ENCODE data around the gene NACC1. TPM values are rescaled to one million over a fixed set of nuclear protein-coding genes. Genes with fewer than 3 reads are reported as not detected.

NACC1 gene
- total RNA-seq, 1 donor = 16.0 TPM

DNA sequence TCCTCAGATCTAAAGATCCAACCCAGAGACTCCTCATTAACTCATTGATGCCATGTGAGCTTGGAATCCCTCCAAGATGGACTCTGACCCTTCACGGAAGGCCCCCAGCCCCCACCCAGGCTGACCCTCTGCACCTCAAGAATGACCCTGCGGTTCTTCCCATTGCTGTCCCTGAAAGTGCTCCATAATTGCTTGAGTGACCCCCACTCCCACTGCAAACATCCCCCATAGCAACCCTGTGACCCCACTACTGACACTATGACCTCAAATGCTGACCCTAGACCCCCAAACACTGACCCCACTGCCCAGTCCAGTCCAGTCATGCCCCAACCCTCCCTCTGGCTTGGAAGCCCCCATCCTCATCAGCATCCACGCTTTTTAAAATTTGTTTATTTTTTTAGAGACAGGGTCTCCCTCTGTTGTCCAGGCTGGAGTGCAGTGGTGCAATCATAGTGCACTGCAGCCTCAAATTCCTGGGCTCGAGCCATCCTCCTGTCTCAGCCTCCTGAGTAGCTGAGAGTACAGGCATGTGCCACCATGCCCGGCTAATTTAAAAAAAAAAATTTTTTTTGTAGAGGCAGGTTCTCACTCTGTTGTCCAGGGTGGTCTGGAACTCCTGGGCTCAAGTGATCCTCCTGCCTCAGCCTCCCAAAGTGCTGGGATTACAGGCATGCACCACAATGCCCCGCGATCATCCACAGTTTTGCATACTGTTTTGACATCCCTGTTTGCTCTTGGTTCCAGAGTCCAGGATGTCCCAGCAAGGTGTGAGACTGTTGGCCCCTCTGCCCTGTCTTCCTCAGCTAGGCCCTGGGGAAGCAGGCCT is 16.3 kb upstream of the NACC1 start:
- peaks cover 82% of the 10 kb centered on the region for H3K4me1 ChIP-seq (ENCODE audit: insufficient read depth, low read length)
- H3K27me3 ChIP-seq (ENCODE audit: insufficient read depth, low read length) = peaks cover 3% of the 10 kb centered on the region
- H3K4me3 ChIP-seq (ENCODE audit: low read length) = peak overlapping the region; percentile 76
- H3K9me3 ChIP-seq (ENCODE audit: low read depth, low read length) = no peaks in the 10 kb centered on the region

DNA sequence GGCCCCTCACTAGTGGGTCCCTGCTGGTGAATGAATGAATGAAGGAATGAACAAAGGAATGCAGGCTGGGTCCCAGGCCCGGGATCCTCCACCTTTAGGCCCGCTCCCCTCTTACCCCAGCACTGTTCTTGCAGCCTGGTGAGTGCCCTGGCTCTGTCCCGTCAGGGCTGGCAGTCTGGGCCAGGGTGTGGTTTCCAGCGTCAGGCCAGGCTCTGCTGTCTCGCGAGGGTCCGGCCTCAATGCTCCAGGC is 15.7 kb upstream of the NACC1 start:
- peaks cover 78% of the 10 kb centered on the region for H3K4me1 ChIP-seq (ENCODE audit: insufficient read depth, low read length)
- H3K9me3 ChIP-seq (ENCODE audit: low read depth, low read length) = no peaks in the 10 kb centered on the region
- no peaks in the 10 kb centered on the region for H3K27me3 ChIP-seq (ENCODE audit: insufficient read depth, low read length)
- H3K4me3 ChIP-seq (ENCODE audit: low read length) = peak overlapping the region; percentile 76

DNA sequence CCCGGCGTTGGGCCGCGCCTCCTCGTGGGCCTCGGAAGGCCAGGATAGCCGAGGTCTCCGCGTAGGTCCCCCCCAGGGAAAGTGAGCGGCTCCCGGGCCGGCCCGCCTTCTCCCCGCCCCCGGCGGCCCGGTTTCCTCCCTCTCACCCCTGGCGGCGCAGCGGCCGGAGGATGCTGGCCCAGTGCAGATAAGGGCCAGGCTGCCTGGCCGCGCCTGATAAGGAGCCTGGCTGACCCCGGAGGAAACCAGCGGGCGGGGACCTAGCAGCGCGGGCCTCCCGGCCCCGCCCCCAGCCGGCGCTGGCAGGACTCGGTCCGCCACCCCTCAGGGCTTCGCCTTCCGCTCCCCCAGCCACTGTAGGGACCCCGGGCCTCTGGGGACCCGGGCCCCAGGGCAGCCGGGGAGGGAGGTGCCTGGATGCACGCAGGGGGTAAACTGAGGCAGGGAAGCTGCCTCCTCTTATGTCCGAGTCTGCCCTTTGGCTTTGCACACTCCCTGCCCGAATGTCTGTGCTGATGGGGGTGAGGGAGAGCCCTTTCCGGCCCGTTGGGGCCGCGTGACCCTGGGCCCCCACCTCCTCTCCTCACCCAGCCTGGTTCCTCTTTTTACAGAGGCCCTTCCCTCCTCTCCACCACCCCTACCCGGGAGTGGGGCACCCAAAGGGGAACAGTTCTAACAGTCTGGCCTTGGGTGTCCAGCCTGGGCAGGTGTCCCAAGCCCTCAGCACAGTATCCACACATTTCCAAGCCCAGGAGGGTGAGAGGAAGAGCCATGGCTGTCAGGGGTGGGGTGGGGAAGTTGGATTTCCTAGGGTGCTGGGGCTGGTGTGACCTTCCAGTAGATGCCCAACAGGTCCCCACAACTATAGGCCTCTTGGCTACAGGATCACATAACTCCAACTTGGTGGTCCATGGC is 15.1 kb upstream of the NACC1 start, which contains the start of gene LYL1:
Gene LYL1 (minus strand): TSS at position 193 of the 915 bp plus-strand sequence. CDS start 1,687 bp downstream, outside the sequence.
- Histone ChIP-seq H3K4me3 (ENCODE audit: low read length) (peak within 1 kb of the TSS; percentile 76), H3K27me3 (ENCODE audit: insufficient read depth, low read length) (no peaks in the 10 kb centered on the region), H3K4me1 (ENCODE audit: insufficient read depth, low read length) (peaks cover 76% of the 10 kb centered on the region), H3K9me3 (ENCODE audit: low read depth, low read length) (no peaks in the 10 kb centered on the region)

DNA sequence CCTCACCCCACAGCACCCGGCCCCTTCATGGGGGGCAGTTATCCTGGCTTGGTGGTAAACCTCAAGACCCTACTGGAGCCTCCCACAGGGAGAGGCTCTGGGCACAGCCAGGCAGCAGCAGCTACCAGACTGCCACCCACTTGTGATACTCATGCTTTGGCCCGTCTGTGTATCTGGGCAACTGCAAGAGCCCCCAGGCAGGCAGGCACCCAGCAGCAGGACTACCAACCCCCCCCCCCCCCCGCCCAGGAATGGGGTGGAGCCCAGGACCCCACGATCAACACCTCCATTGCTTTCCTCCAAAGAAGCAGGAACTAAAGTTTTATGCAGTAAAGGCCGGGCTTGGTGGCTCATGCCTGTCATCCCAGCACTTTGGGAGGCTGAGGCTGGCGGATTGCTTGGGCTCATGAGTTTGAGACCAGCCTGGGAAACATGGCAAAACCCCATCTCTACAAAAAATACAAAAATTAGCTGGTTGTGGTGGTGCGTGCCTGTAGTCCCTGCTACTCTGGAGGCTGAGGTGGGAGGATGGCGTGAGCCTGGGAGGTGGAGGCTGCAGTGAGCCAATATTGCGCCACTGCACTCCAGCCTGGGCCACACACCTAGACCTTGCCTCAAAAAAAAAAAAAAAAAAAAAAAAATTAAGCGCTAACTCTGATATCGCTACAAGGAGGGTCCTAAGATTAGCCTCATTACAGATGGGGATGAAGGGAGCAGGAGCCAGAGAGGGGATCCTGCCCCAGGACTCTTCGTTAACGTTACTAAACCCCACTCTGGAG is 14.3 kb upstream of the NACC1 start:
- Histone ChIP-seq H3K4me1 (ENCODE audit: insufficient read depth, low read length) (peaks cover 71% of the 10 kb centered on the region), H3K27me3 (ENCODE audit: insufficient read depth, low read length) (no peaks in the 10 kb centered on the region), H3K9me3 (ENCODE audit: low read depth, low read length) (no peaks in the 10 kb centered on the region), H3K4me3 (ENCODE audit: low read length) (peak overlapping the region; percentile 76)

DNA sequence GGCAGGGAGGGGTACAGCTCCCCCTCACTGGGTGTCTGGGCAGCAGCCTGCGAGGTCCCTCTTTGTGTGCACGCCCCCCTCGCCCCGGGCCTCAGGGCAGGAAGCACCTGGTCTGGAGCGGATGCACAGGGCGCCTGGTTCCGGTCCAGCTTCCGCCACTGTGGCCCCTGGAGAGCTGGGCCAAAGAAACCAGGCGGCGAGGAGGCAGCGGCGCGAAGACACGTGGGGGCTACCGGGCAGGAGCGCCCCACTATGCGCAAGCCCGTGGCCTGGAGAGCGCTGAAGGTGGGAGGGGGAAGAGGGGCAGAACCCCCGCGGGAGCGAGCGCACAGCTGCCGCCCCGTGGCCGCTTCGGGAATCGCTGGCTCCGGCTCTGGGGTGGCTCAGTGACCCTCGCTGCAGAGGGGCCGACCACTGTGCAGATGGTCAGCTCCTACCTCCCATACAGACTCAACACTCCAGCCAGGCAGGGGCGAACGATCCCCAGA is 13.7 kb upstream of the NACC1 start:
- Histone ChIP-seq H3K9me3 (ENCODE audit: low read depth, low read length) (no peaks in the 10 kb centered on the region), H3K4me3 (ENCODE audit: low read length) (peak overlapping the region; percentile 62), H3K4me1 (ENCODE audit: insufficient read depth, low read length) (peaks cover 65% of the 10 kb centered on the region)

DNA sequence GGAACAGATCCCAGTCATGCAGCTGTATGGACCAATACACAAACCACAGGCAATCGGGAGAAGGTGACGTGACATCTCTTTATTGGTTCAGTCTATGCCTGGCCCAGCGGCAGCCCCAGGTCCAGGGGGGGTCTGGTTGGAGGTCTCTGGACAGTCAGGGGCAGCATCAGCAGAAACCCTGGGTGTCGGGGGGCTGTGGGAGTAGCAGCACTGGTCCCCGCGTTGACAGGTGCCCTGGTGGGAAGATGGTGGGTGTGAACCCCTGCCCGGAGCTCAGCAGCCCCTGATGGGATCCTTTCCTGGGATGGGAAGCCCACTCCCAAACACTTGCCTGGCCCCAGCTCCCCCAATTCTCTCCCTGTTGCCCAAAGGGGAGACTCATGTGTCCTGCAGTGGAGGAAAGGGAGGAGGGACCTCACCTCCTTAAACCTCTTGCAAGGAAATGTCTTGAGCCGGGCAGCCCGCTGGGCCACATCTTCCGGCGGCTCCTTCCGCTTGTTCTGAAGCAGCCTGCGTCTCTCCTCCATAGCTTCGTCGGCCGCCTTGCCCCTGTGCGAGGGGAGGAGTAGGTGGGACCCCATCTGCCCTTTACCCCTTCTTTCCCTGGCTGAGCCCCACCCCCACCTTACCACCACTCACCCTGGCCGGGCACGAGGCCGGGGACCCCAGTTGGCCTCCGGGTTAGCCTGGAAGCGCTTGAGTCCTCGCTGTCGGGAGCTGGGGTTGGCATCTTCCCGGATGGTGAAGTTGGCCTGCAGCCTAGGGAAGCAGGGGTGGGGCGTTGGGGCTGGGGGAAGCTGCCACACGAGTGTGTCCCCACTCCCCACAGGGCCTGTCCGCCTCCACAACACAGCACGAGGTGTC is 13.0 kb upstream of the NACC1 start:
- Histone ChIP-seq H3K4me1 (ENCODE audit: insufficient read depth, low read length) (peaks cover 59% of the 10 kb centered on the region), H3K9me3 (ENCODE audit: low read depth, low read length) (no peaks in the 10 kb centered on the region), H3K4me3 (ENCODE audit: low read length) (peak overlapping the region; percentile 62), H3K27me3 (ENCODE audit: insufficient read depth, low read length) (no peaks in the 10 kb centered on the region)

More for the DNA sequence above, 13.7 kb upstream of the NACC1 start:
- no peaks in the 10 kb centered on the region for H3K27me3 ChIP-seq (ENCODE audit: insufficient read depth, low read length)

DNA sequence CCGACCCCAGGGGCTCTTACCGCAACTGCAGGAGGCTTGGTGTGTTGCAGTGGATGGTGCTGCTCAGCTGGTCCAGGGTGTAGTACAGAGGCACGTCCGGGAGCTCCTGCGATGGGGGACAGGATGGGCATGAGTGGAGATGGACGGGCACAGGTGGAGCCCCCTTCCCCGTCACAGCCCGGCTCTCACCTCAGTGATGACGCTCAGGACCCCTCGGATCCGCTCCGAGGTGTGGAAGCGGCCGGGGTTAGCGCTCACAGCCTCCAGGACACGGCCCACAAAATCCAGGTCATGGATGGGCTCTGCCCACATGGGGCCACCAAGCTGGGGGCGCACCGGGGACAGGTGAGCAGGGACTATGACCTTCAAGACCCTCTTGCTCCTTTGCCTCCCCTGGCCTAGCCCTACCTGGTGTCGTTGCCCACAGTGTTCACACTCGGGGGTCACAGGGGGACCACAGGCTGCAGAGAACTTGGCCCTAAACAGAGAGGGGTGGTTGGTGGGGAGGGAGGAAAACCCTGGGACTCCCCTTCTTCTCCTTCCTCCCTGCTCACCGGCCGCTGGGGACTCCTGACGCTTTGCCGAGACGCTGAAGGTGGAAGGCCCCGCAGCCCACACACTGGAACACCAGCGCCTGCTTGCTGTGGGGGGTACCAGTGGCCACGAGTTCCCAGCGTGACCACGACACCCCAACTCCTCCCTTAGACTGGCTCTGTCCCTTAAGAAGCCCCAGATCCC is 8.5 kb upstream of the NACC1 start:
- H3K27me3 ChIP-seq (ENCODE audit: insufficient read depth, low read length) = no peaks in the 10 kb centered on the region
- peaks cover 16% of the 10 kb centered on the region for H3K4me1 ChIP-seq (ENCODE audit: insufficient read depth, low read length)
- no peaks in the 10 kb centered on the region for H3K9me3 ChIP-seq (ENCODE audit: low read depth, low read length)
- no peak overlapping the region for H3K4me3 ChIP-seq (ENCODE audit: low read length)

DNA sequence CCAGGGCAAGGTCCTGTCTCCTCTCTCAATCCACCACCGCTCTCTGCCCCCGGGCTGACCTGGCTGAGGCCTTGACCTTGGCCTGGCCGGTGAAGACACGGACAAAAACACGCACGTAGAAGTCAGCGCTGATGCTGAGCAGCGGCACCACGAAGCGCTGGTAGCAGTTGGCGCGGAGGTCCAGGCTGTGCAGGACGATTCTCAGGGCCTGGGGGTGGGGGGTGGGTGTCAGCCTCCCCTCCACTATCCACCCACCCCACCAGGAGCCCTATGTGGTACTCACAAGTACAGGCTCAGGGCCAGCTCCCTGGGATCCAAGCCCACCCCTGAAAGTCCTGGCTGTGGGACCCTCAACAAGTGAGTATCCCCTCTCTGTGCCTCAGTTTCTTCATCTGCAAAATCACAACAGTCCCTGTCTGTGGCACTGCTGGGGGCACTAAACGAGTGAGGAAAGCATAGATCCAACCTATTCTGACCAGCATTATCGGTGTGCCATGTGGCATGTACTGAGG is 7.9 kb upstream of the NACC1 start:
- H3K4me1 ChIP-seq (ENCODE audit: insufficient read depth, low read length) = peaks cover 10% of the 10 kb centered on the region
- H3K4me3 ChIP-seq (ENCODE audit: low read length) = no peak overlapping the region
- no peaks in the 10 kb centered on the region for H3K9me3 ChIP-seq (ENCODE audit: low read depth, low read length)
- H3K27me3 ChIP-seq (ENCODE audit: insufficient read depth, low read length) = no peaks in the 10 kb centered on the region

DNA sequence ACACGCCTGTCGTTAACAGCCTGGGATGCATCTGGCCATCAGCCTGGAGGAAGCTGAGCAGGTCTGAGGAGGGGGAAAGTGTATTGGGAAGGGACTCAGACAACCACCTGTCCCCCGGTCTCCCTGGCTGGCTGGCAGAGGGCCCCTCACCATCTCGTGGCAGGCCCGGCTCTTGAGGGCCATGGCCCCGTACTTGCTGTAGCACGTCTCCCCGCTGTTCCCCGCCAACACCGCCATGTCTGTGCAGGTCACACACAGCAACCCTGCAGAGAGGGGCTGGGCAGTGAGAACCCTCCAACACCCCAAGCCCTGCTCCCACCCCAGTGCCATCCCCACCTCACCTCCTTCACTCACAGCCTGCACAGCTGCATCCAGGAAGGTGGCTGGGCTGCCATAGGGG is 5.5 kb upstream of the NACC1 start:
- Histone ChIP-seq H3K4me1 (ENCODE audit: insufficient read depth, low read length) (peaks cover 18% of the 10 kb centered on the region), H3K4me3 (ENCODE audit: low read length) (no peak overlapping the region), H3K9me3 (ENCODE audit: low read depth, low read length) (no peaks in the 10 kb centered on the region), H3K27me3 (ENCODE audit: insufficient read depth, low read length) (no peaks in the 10 kb centered on the region)

DNA sequence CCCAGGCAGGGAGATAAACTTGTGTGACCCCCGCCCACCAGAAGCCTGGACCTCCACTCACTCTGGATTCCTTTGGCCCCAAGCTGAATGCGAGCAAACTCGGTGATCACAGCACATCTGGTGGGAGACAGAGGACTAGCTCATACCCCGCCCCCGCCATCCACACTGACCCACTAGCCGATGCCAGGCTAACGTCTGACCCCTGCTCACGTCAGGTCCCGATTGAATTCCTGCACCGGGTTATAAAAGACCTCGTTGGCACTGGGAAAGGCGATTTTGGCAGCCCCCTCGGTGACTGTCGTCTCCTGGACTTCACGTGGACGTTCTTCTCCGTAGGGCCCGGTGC is 2.2 kb upstream of the NACC1 start:
- peak overlapping the region; percentile 62 for H3K4me3 ChIP-seq (ENCODE audit: low read length)
- H3K4me1 ChIP-seq (ENCODE audit: insufficient read depth, low read length) = peaks cover 43% of the 10 kb centered on the region
- H3K9me3 ChIP-seq (ENCODE audit: low read depth, low read length) = no peaks in the 10 kb centered on the region
- H3K27me3 ChIP-seq (ENCODE audit: insufficient read depth, low read length) = no peaks in the 10 kb centered on the region

DNA sequence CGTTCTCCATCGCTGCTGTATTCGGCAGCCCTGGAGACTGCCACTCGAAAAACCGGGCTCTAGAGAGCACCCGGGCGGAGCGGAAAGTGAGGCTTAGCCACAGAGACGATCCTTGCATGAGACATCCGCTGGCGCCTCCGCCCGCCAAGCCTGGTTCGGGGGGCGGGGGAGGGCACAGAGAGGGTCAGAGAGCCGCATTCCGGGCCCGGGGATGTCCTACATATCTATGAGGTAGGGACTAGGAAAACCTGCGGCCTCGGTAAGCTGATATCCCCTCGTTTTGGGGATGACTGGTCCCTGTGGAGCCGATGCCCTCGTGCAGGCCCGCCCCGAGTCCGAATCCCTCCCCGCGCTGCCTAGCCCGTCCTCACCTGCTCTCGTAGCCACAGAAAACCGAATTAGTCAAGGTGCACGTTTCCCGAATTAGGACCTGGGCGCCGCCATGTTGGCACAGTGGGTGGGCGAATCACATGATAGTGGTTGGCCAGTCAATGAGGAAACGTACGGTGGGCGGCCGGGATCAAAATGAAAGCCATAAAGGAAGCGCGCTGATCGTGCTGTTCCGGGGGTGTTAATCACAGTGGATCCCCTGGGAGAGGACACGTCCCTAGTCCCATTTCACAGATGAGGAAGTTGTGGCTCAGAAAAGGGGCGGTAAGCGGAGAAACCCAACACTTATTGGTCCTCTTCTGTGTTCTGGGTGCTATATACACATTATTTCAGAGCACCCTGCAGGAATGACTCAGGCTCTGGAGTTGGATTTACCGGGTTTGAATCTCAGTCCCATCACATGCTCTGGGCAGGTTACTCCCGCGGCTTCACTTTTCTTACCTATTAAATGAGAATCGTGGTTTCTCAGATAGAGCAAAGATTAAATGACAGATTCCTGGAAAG is 1.5 kb upstream of the NACC1 start, which contains the start of gene TRMT1:
Gene TRMT1 (minus strand): TSS at position 459 of the 894 bp plus-strand sequence. CDS start 341 bp downstream, at position 118.
- Histone ChIP-seq H3K27me3 (ENCODE audit: insufficient read depth, low read length) (no peaks in the 10 kb centered on the region), H3K4me1 (ENCODE audit: insufficient read depth, low read length) (peaks cover 46% of the 10 kb centered on the region), H3K4me3 (ENCODE audit: low read length) (peak within 1 kb of the TSS; percentile 62), H3K9me3 (ENCODE audit: low read depth, low read length) (no peaks in the 10 kb centered on the region)

DNA sequence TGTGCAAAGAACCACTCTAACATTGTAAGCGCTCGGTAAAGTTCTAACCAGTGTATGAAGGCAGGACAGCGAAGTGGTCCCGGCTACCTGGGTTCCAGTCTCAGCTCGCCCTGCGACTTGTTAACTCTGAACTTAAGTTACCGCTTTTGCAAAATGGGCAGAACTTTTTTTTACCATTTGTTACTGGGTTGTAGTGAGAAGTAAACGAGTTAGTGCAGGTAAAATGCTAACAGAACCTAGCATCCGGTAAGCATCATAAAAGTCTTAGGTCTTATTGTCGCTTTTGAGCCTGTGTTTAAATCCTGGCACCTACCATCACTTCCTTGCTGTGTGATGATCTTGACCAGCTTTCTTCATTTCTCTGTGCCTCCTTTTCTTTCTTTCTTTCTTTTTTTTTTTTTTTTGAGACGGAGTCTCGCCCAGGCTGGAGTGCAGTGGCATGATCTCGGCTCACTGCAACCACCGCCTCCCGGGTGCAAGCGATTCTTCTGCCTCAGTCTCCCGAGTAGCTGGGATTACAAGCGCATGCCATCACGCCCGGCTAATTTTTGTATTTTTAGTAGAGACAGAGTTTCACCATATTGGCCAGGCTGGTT is 790 bp upstream of the NACC1 start:
- Histone ChIP-seq H3K4me3 (ENCODE audit: low read length) (peak overlapping the region; percentile 62), H3K4me1 (ENCODE audit: insufficient read depth, low read length) (peaks cover 52% of the 10 kb centered on the region), H3K27me3 (ENCODE audit: insufficient read depth, low read length) (no peaks in the 10 kb centered on the region), H3K9me3 (ENCODE audit: low read depth, low read length) (no peaks in the 10 kb centered on the region)
